Measurements from ENCODE around the gene C22orf39. TPM values are rescaled to one million over a fixed set of nuclear protein-coding genes. Genes with fewer than 3 reads are reported as not detected.

The C22orf39 gene, protein sequence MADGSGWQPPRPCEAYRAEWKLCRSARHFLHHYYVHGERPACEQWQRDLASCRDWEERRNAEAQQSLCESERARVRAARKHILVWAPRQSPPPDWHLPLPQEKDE
- 10 to 100 TPM; 29.3 to 30.2 TPM for total RNA-seq

DNA sequence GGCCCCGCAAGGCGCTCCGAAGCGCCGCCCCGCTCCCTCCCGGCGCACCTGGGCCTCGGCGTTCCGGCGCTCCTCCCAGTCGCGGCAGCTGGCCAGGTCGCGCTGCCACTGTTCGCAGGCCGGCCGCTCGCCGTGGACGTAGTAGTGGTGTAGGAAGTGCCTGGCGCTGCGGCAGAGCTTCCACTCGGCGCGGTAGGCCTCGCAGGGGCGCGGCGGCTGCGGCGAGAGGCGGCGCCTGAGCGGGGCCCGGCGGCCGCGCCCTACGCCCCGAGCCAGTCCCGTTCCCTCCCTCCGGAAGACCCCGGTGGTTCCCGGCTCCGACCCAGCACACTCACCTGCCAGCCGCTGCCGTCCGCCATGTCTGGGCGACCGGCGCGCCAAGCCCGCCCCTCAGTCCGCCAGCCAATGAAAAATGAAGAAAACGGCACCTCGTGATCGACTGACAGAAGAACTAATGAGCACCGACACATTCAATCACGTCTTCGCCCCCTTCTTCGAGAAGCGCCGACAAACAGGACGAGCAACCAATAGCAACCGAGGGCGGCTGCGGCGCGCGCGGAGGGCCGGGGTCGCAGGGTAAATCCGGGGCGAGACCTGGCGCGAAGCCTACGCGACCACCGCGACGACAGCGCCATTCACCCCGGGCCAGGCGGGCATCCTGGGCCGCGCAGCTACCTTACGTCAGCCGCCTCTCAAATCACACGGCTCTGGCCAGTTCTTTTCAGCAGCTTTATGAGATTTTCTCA, at the start of gene C22orf39:
C22orf39 (minus strand) TSS at position 382 of the 746 bp plus-strand sequence; CDS start at position 359, 23 bp downstream.
- Mint-ChIP-seq H3K36me3 (ENCODE audit: low read depth) (peaks cover 22% of the 10 kb centered on the region), H3K27me3 (ENCODE audit: low read depth) (no peaks in the 10 kb centered on the region), H3K4me1 (ENCODE audit: low read depth) (peaks cover 46% of the 10 kb centered on the region), H3K9me3 (no peaks in the 10 kb centered on the region), H3K27ac (peak within 1 kb of the TSS; percentile 90), H3K4me3 (peak within 1 kb of the TSS; percentile 86)
- peak; percentile 93 for DNase-seq
- intact Hi-C loops (cut with micrococcal nuclease) = loop anchor here (1.0 to 5.0 kb wide), 2 partner anchors 15 to 160 kb away; partner anchors contain the start of gene MRPL40
- CTCF ChIA-PET = interaction anchor here (0.7 kb wide), 1 partner anchor 14 kb away, joined by 3 read pairs; no protein-coding TSS in a partner anchor

DNA sequence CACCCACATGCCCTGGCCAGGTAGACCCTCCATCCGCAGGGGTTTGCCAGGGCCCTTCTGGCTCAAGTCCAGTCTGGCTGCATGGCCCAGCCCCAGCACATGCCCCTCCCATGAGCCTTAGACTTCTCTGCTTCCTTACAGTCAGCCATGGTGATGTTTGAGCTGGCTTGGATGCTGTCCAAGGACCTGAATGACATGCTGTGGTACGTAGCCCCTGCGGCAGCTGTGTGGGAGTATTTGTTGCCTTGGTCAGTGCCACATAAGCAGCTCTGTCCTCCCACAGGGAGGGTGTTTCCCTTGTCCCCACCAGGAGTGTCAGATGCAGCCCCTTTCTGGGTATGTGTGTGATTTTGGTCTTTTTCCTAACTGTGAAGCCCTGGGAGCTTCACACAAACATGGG, 49.7 kb upstream of the C22orf39 start:
- DNase-seq = no peak
- H3K9me3 Mint-ChIP-seq = no peaks in the 10 kb centered on the region
- peaks cover 12% of the 10 kb centered on the region for H3K4me1 Mint-ChIP-seq (ENCODE audit: low read depth)
- intact Hi-C loops (cut with micrococcal nuclease) = loop anchor here (5.0 kb wide), 1 partner anchor 135 kb away; no protein-coding TSS in a partner anchor
- CTCF ChIA-PET = interaction anchor here (1.1 kb wide), 1 partner anchor 133 kb away, joined by 3 read pairs; no protein-coding TSS in a partner anchor
- no peaks in the 10 kb centered on the region for H3K27me3 Mint-ChIP-seq (ENCODE audit: low read depth)
- no peak overlapping the region for H3K27ac Mint-ChIP-seq
- no peak overlapping the region for H3K4me3 Mint-ChIP-seq
- H3K36me3 Mint-ChIP-seq (ENCODE audit: low read depth) = peaks cover 48% of the 10 kb centered on the region

DNA sequence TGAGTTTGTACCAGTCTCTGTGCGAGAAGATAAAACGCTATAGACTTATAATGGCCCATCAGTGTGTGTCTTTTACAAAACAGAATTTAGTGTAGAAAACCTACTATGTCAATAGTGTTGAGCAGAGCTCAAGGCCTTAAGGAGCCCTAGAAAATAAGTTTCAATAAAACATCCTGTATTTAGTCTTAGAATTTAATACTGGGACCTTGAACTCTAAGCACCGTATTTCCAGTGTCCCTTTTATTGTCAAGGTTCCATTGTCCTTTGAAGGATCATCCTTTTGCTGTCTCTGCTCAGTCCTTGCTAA, 48.8 kb upstream of the C22orf39 start:
- H3K27ac Mint-ChIP-seq = no peak overlapping the region
- no peak for DNase-seq
- H3K36me3 Mint-ChIP-seq (ENCODE audit: low read depth) = peaks cover 56% of the 10 kb centered on the region
- H3K9me3 Mint-ChIP-seq = no peaks in the 10 kb centered on the region
- no peaks in the 10 kb centered on the region for H3K27me3 Mint-ChIP-seq (ENCODE audit: low read depth)
- intact Hi-C loops (cut with micrococcal nuclease) = loop anchor here (5.0 kb wide), 1 partner anchor 136 kb away; no protein-coding TSS in a partner anchor
- H3K4me1 Mint-ChIP-seq (ENCODE audit: low read depth) = peaks cover 12% of the 10 kb centered on the region
- H3K4me3 Mint-ChIP-seq = no peak overlapping the region
- CTCF ChIA-PET = no interaction called here

- intact Hi-C loops (cut with micrococcal nuclease) = loop anchor here (5.0 kb wide), 1 partner anchor 137 kb away; no protein-coding TSS in a partner anchor
- Mint-ChIP-seq H3K4me1 (ENCODE audit: low read depth) (peaks cover 12% of the 10 kb centered on the region), H3K27ac (no peak overlapping the region)
These were observed 48.2 kb upstream of the C22orf39 start for GRCh38 chr22:19495562-19496323.

DNA sequence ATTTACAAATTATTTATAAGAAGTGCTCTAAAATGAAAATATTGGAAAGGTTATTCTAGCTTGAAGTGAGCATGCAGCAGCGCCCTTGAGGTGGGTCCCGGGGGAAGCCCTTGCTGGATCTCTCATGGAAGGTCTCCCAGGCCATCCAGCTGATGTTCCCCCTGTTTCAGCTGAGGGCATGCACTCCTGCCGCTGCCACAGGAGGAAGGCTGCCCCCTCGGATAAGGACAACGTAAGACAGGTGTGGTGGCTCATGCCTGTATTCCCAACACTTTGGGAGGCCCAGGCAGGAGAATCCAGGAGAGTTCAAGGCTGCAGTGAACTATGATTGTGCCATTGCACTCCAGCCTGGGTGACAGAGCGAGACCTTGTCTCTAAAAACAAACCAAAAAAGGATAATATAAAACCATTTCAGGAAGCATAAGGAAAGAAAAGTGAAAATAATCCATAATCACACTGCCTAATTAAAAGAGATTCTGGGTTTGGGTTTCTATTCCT, 47.2 kb upstream of the C22orf39 start:
- Mint-ChIP-seq H3K27ac (no peak overlapping the region), H3K27me3 (ENCODE audit: low read depth) (no peaks in the 10 kb centered on the region), H3K4me3 (no peak overlapping the region), H3K4me1 (ENCODE audit: low read depth) (peaks cover 12% of the 10 kb centered on the region), H3K36me3 (ENCODE audit: low read depth) (peaks cover 59% of the 10 kb centered on the region), H3K9me3 (no peaks in the 10 kb centered on the region)
- no peak for DNase-seq
- intact Hi-C loops (cut with micrococcal nuclease) = loop anchor here (5.0 kb wide), 1 partner anchor 138 kb away; no protein-coding TSS in a partner anchor
- CTCF ChIA-PET = no interaction called here

More at GRCh38 chr22:19495562-19496323, 48.2 kb upstream of the C22orf39 start:
- H3K4me3 Mint-ChIP-seq = no peak overlapping the region
- H3K9me3 Mint-ChIP-seq = no peaks in the 10 kb centered on the region
- peaks cover 57% of the 10 kb centered on the region for H3K36me3 Mint-ChIP-seq (ENCODE audit: low read depth)
- H3K27me3 Mint-ChIP-seq (ENCODE audit: low read depth) = no peaks in the 10 kb centered on the region
- CTCF ChIA-PET = no interaction called here
- DNase-seq = no peak

- Mint-ChIP-seq H3K9me3 (no peaks in the 10 kb centered on the region), H3K36me3 (ENCODE audit: low read depth) (peaks cover 64% of the 10 kb centered on the region), H3K4me3 (no peak overlapping the region), H3K27me3 (ENCODE audit: low read depth) (no peaks in the 10 kb centered on the region), H3K4me1 (ENCODE audit: low read depth) (peaks cover 12% of the 10 kb centered on the region), H3K27ac (no peak overlapping the region)
- DNase-seq = no peak
- intact Hi-C loops (cut with micrococcal nuclease) = no loop called here
- CTCF ChIA-PET = interaction anchor here (1.1 kb wide), 1 partner anchor 136 kb away, joined by 3 read pairs; no protein-coding TSS in a partner anchor
These were observed 46.6 kb upstream of the C22orf39 start for GRCh38 chr22:19494001-19494560.

- no peak overlapping the region for H3K4me3 Mint-ChIP-seq
- no peak overlapping the region for H3K27ac Mint-ChIP-seq
- H3K27me3 Mint-ChIP-seq (ENCODE audit: low read depth) = no peaks in the 10 kb centered on the region
- H3K9me3 Mint-ChIP-seq = no peaks in the 10 kb centered on the region
- DNase-seq = no peak
- peaks cover 12% of the 10 kb centered on the region for H3K4me1 Mint-ChIP-seq (ENCODE audit: low read depth)
- intact Hi-C loops (cut with micrococcal nuclease) = no loop called here
- CTCF ChIA-PET = no interaction called here
- H3K36me3 Mint-ChIP-seq (ENCODE audit: low read depth) = peaks cover 72% of the 10 kb centered on the region
These were observed 45.1 kb upstream of the C22orf39 start for GRCh38 chr22:19492504-19493174.

- H3K9me3 Mint-ChIP-seq = no peaks in the 10 kb centered on the region
- no peaks in the 10 kb centered on the region for H3K27me3 Mint-ChIP-seq (ENCODE audit: low read depth)
- intact Hi-C loops (cut with micrococcal nuclease) = no loop called here
- CTCF ChIA-PET = interaction anchor here (0.6 to 0.7 kb wide), 2 partner anchors 50 to 380 kb away, joined by 3 to 4 read pairs; no protein-coding TSS in a partner anchor
- no peak overlapping the region for H3K27ac Mint-ChIP-seq
- DNase-seq = no peak
- H3K4me1 Mint-ChIP-seq (ENCODE audit: low read depth) = peaks cover 9% of the 10 kb centered on the region
- H3K4me3 Mint-ChIP-seq = no peak overlapping the region
- H3K36me3 Mint-ChIP-seq (ENCODE audit: low read depth) = peaks cover 64% of the 10 kb centered on the region
These were observed 43.2 kb upstream of the C22orf39 start for GRCh38 chr22:19490628-19491230.

DNA sequence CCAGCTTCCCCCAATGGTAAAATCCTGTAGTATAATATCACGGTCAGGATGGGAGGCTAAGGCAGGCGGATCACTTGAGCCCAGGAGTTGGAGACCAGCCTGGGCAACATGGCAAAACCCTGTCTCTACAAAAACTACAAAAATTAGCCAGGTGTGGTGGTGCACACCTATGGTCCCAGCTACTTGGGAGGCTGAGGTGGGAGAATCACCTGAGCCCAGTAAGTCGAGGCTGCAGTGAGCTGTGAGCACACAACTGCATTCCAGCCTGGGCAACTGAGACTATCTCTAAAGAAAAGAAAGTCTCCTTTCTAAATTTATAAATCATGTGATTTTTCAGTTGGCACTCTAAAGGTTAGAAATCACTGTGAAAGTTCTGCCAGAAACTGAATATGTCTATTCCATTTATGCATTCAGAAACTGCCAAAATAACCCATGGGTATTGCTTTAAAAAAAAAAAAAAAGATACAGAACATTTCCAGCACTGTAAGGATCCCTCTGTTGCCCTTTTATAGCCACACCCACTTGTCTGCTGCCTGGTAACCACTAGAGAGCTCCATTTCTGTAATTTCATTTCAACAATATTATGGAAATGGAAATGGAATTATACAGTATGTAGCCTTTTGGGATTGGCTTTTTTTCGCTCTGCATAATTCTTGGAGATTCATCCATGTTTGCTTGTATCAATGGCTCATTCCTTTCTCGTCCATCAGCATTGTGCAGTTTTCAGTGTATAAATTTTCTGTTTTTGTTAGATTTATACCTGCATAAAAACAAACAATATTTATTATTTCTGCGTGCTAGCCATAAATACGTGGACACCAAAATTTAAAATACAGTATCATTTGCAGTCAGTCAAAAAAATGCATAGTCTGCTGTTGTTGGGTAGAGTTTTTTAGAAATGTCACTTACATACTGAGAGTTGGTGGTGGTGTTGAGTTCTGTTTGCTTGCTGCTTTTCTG, 41.7 kb upstream of the C22orf39 start:
- H3K36me3 Mint-ChIP-seq (ENCODE audit: low read depth) = peaks cover 63% of the 10 kb centered on the region
- H3K9me3 Mint-ChIP-seq = no peaks in the 10 kb centered on the region
- H3K4me1 Mint-ChIP-seq (ENCODE audit: low read depth) = peaks cover 3% of the 10 kb centered on the region
- no peak overlapping the region for H3K27ac Mint-ChIP-seq
- intact Hi-C loops (cut with micrococcal nuclease) = no loop called here
- no peaks in the 10 kb centered on the region for H3K27me3 Mint-ChIP-seq (ENCODE audit: low read depth)
- DNase-seq = no peak
- H3K4me3 Mint-ChIP-seq = no peak overlapping the region
- CTCF ChIA-PET = no interaction called here

- Mint-ChIP-seq H3K4me3 (no peak overlapping the region), H3K9me3 (no peaks in the 10 kb centered on the region), H3K36me3 (ENCODE audit: low read depth) (peaks cover 66% of the 10 kb centered on the region), H3K27me3 (ENCODE audit: low read depth) (no peaks in the 10 kb centered on the region), H3K27ac (no peak overlapping the region), H3K4me1 (ENCODE audit: low read depth) (peaks cover 3% of the 10 kb centered on the region)
- CTCF ChIA-PET = no interaction called here
- no peak for DNase-seq
- intact Hi-C loops (cut with micrococcal nuclease) = no loop called here
These were observed 40.8 kb upstream of the C22orf39 start for GRCh38 chr22:19488285-19488684.
